HG02759 (cell line): ENCODE measurements around the gene SNAPC4.

Experiments
- ATAC-seq: cut with Tn5 transposase; IDR thresholded peaks from one replicate; pipeline ENCODE4 v1.9.1; 2021; ENCODE audit warnings: mild to moderate bottlenecking, moderate library complexity; ENCODE audit not compliant: unreplicated experiment

SNAPC4 gene

GRCh38 chr9:136393531-136393930 is 6.4 kb downstream of the SNAPC4 start:
- no peak for ATAC-seq

GRCh38 chr9:136392538-136393449 is 7.2 kb downstream of the SNAPC4 start:
- no peak for ATAC-seq

GRCh38 chr9:136391737-136392537 is 8.0 kb downstream of the SNAPC4 start:
- no peak for ATAC-seq

GRCh38 chr9:136389396-136389795 is 10.6 kb downstream of the SNAPC4 start:
- ATAC-seq: no peak

- ATAC-seq: no peak
Observed at GRCh38 chr9:136387217-136387616, 12.8 kb downstream of the SNAPC4 start.

- no peak for ATAC-seq
Observed at GRCh38 chr9:136386018-136386417, 14.0 kb downstream of the SNAPC4 start.

- no peak for ATAC-seq
Observed at GRCh38 chr9:136385015-136385414, 15.0 kb downstream of the SNAPC4 start.

GRCh38 chr9:136383436-136383835 is 16.5 kb downstream of the SNAPC4 start:
- no peak for ATAC-seq

GRCh38 chr9:136381966-136382513 is 17.9 kb downstream of the SNAPC4 start:
- ATAC-seq: no peak

GRCh38 chr9:136381311-136381710 is 18.7 kb downstream of the SNAPC4 start:
- no peak for ATAC-seq

- ATAC-seq: no peak
Observed at GRCh38 chr9:136380381-136380780, 19.6 kb downstream of the SNAPC4 start.

- ATAC-seq: no peak
Observed at GRCh38 chr9:136379891-136380290, 20.1 kb downstream of the SNAPC4 start.

GRCh38 chr9:136379401-136379800 is 20.6 kb downstream of the SNAPC4 start:
- no peak for ATAC-seq

GRCh38 chr9:136379003-136379287 is 21.0 kb downstream of the SNAPC4 start:
- ATAC-seq: no peak

GRCh38 chr9:136378170-136379002 is 21.6 kb downstream of the SNAPC4 start:
- ATAC-seq: no peak

GRCh38 chr9:136377341-136378169 is 22.4 kb downstream of the SNAPC4 start:
- ATAC-seq: no peak

- no peak for ATAC-seq
Observed at GRCh38 chr9:136376457-136376856, 23.5 kb downstream of the SNAPC4 start.

- ATAC-seq: no peak
Observed at GRCh38 chr9:136375096-136375495, 24.9 kb downstream of the SNAPC4 start.

GRCh38 chr9:136374183-136374575 is 25.8 kb downstream of the SNAPC4 start:
- no peak for ATAC-seq
